GM20431 (cell line): ENCODE measurements around the gene CTNNA1.

Experiments
- in situ Hi-C: fragments of 300-500 bp; cut with MseI, MboI; formaldehyde crosslinking; loops from one replicate; pipeline ENCODE4 v1.15.0; 2020; ENCODE audit warnings: low sequenced_read_pairs; ENCODE audit not compliant: unreplicated experiment

The CTNNA1 gene

DNA sequence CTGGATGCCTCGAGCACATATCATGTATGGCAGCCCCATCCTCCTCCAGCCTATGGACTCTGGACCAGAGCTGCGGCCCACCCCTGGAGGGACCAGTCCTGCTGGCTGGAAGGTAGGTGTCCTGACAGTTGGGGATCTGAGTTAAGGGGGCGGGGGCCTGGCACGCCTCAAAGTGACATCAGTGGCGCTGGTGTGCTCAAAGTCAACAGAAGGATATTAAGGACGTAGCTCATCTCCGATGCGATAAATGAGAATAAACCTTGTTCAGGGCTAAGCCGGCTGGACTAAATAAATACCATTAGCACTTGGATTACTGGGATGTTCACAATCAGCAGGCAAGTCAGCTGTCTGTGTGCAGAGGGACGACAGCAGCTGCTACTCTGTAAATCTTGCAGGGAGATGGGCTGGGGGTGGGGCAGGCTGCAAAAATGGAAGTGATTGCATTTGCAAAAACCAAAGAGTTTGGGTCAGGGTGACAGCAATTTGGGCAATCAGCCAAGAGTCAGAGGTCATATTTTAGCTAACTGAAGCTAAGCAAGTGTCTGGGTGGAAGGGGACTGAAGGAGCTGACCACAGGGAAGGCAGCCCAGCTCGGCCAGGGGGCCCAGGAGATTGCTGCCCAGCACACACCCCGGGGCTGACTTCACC lies 201.9 kb downstream of the CTNNA1 start:
- in situ Hi-C loops: no loop called here

DNA sequence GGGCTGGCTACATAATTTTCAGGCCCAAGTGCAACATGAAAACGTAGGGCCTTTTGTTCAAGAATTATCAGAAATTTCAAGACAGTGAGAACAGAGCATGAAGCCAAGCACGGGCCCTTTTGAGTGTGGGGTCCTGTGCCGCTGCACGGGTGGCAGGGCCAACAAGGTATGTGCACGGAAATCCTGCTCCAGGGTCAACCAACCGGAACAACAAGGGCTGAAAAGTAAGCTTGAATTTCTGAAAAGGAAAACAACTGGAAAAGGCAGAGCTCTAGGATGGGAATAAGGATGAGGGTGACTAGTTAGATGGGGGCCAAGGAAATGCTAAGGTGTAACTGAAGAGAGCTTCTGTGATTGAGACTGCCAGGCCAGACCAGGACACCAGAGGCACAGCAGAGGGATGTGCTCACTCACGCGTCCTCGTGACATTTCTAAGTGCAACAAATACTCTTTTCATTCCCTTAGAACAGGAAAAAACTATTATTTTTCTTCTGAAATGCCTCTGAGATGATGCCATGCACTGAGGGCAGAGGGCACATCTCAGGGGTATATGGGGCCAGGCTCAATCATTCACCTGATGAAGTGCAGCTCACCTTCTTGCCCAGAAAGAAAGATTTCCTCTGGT lies 202.6 kb downstream of the CTNNA1 start:
- in situ Hi-C loops: no loop called here

DNA sequence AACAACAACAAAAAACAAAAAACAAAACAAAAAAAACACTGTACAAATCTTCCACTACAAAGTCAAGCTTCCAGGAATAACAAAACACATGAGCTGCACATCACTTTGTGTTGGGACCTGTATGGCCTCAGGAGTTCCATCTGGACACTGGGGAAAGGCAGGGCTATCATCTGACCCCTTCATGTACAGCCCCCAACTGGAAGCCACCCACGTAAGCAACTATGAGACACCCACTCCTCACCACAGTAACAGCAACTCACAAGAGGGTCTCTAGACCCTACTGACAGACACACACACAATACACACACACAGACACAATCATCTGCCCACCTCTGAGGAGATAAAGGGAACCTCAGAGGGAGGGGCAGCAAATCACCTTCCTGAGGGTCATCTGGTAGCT lies 203.6 kb downstream of the CTNNA1 start:
- in situ Hi-C loops: no loop called here

DNA sequence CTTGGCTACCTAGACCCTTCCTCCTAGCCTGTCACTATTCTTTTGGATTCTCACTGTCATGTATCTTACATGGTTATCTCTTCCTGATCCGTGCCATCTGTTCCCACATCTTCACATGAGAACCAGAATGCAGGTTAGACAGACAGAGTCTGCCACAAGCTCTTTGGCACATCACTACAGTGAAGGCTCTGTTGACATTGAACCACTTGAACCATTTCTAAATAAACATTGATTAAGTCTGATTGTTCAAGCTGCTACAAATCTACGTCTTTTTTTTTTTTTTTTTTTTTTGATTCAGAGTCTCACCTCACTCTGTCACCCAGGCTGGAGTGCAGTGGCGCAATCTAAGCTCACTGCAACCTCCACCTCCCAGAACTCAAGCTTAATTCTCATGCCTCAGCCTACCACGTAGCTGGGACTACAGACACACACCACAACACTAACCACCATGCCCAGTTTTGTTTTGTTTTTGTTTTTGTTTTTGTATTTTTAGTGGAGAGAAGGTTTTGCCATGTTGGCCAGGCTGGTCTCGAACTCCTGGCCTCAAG lies 207.0 kb downstream of the CTNNA1 start:
- in situ Hi-C loops: no loop called here

DNA sequence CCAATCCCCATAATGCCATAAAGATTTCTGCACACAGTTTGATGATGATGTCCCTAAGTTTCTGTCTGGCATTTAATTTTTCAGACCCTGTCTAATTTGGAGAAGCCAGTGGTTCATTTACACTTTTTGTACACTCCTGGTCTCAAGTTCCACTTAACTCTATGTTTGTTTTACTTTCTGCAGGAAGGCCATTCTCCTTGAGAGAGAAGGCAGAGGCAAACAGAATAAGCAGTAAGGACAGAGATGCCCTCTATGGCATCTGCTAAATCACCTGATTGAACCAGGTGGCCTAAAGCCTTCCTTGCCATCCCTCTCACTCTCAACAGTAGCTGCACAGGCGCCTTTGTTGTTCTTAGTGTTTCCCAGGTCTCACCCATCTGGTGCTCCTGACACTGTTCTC lies 208.0 kb downstream of the CTNNA1 start:
- in situ Hi-C loops: no loop called here

DNA sequence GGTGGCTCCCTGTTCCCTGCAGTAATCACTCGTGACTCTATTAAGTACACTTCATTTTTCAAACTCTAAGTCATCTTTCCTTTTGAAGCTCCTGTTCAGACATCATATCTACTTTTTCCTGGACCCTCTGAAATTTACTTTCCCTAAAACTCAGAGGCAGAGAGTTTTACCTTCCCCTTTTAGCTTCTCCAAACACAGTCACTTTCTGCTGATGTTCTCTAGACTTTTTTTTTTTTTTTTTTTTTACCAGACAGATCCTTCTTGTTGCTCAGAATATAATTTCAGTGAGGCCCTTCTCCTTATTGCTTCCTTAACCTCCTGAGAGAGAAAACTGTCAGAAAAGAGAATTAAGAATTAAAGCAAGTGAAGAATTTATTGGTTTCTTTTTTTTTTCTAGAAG lies 208.5 kb downstream of the CTNNA1 start:
- in situ Hi-C loops: no loop called here

DNA sequence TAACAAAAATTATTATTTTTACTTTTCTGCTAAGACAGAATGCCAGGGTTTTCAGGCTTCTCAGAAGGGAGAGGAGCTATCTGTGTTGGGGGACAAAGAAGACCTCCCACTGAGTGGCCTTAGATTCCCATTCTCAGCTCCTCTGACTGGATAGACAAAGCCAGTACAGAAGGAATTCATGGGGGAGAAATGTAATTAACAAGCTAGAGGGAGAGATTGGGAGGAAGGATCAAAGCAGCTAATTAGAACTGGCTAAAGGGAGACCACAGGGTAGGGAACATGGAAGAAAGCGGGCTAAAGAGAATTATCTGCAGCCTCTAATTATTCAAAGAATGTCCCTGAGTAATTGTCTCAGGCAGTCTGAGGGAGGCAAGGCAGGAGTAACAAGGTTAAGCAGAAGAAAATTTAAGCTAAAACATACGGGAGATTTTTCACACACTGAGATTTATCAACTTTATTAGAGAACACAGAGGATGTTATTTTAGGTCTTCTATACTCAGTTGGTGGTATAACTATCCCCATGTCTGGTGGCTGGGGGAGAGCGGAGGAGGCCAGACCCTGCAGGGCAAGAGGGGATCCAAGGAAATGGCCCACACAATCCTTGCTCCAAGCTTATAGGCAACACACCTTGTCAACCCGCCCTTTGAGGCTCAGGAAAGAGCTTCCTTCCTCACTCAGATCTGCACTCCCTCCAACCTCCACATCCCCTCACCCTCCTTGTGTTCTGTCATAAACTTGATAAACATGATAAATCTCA lies 209.6 kb downstream of the CTNNA1 start:
- in situ Hi-C loops: no loop called here

DNA sequence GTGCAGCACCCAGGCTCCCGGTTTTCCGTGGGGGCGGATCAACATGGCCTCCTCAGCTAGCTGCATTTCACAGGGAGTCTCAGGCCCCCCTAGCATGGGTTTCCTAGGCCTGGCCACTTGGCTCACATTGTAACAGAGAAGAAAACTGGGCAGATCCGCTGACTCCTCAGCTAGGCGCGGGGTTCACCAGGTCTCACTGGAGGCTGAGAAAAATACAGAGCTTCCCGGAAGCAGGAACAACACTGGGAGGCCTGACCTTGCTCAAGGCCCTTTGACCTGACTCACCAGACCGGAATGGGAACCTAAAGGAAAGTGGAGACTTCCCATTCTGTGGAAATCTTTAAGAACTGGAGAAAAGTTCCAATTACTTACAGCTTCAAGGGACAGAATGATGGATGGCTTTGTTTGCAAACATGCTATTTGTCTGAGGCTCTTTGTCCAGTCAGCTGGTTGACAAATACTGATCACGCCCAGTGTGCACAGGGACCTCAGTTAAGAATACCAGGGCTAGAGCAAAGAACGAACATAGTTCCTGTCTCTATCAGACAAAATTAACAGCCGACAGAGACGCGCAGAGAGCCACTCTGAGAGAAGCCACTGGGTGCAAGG lies 210.6 kb downstream of the CTNNA1 start:
- in situ Hi-C loops: no loop called here

DNA sequence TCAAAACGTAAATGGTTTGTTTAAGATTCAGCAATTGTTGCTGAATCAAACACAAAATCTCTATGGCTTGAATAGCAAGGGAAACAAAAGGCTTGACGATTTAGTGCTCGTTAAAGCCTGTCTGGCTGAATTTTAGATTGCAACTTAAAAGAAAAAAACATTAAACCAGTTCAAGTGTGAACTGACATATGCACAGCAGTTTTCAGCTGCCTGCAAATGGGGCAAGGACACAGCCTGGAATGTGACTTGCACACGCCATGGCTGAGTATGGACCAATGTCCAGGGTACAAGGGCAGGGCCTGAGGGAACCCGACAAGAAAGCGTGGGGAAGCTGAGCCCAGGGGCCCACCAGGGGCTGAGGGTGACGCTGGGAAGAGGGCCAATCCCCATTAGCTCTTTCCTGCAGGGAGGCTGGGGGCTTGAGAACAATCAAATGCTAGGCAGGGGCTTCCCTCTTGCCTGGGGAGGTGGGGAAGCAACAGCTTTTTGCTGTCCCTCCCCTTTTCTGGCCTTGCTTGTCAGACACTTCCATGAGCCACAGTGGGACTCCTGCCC lies 211.5 kb downstream of the CTNNA1 start:
- in situ Hi-C loops: no loop called here

DNA sequence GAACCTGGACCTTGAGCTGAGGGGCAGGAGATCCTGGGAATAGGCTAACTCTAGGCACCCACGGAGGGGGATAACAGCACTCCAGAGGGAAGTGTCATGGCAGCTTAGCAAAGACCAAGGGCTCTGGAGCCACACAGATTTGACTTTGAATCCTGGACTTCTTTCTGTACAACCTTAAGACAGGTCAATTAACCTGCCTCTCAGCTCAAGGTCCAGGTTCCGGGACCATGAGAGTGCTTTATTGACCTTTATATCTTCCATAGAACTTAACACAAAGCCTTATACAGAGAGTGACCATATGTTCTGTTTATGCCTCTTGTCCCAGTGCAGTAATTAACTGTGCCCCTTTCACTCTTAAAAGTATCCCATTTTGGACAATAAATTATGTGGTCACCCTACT lies 212.4 kb downstream of the CTNNA1 start:
- in situ Hi-C loops: no loop called here

DNA sequence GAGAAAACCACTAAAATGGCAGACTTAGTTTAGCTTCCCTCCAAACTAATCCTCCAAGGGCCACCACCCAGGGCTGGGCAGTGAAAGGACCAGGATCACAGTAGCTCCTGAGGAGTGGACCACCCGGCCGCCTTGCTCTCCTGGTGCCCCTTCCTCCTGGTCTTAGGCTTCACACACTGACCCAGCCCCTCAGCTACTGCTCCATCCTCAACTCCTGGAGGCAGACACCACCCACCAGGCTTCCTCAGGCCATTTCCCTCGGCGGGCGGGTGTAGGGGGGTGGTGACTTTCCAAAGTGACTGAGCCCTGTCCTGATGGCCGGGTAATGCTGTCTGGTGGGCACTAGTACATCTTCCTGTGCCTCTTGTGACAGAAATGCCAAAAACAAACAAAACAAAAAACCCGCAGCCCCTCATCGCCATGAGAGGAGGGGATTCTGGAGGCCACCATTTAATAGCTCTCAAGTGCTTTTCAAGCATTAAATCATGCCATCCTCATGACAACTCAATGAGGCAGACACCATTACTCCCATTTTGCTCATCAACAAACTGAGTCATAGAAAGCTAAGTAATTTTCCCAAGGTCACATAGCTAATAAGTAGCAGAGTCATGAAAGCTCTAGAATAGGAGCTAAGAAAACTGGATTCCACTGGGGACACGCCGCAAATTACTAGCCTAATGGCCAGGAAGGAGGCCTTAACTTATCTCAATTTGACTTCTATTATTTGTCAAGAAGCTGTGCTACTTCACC lies 213.2 kb downstream of the CTNNA1 start:
- in situ Hi-C loops: no loop called here

DNA sequence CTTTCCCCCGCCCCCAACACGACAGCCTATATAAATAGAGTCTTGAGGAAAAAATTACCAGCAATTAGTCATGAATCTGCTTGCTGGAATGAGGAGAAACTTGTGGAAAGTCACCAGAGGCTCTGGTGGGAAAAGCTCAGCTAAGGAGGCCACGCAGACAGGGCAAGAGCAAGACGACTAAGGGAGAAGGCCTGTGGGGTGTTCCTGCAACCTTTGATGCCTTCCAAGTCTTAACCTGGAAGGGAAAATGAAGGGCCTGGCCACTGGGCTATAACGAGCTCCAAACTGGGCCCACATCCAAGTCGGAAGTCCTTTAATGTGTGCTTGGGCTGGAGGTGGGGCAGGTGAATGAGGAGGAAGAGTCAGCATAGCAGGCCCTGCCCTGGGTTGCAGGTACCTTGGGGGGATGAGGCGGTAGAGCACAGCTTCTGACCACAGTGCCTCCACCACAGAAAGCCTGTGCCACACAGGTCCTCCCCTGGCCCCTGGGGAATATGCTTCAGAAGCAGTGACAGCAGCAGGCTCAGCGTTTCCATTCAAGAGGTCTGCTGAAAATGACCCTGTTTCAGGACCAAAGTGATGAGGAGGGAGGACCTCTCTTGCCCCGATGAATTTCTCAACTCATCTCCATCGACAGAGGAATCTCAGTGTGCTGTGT lies 214.7 kb downstream of the CTNNA1 start:
- in situ Hi-C loops: no loop called here

DNA sequence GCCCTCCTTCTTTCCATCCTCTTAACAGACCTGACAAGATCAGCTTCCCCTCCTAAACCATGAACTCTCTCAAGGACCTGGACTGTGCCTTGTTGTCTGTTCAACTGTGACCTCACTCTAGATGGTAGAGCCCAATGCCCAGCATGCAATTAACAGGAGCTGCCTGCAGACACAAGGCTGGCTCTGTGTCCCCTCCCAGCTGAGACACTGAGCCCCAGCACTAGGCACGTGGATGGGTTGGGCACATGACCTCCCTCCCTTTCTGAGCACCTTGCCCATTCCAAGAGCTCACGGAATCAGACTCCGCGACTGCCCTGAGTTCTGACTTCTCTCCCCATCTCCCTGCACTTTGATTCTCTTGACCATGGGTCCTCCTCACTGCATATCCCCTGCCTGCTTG lies 215.4 kb downstream of the CTNNA1 start:
- in situ Hi-C loops: no loop called here

DNA sequence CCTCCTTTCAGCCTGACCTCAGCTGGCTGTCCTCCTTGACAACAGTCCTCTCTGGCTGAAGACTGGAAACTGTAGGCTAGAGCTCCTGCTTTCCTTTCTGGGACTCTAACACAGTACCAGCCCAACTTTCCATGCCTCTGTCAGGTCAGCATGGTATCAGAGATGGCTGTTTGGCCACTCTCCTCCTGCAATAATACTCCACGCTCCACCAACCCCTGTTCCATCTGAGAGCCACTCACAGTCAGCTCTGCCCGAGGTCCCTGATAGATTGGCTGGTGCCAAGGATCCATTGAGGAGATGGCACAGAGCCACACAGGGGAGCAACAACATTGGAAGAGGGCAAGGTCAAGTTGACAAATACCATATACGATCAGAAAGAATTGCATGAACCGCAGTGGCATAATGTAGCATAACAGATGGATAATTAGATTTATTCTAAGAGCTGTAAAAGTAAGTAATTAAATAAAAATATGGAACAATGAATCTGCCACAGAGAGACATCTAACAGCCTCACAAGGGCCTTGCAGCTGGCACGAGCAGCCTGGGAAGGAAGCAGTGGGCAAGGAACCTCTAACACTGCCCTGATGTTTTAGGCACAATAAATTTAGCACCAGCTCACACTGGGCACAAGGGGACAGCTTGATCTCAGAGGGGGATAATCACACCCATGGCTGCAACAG lies 216.2 kb downstream of the CTNNA1 start:
- in situ Hi-C loops: no loop called here

DNA sequence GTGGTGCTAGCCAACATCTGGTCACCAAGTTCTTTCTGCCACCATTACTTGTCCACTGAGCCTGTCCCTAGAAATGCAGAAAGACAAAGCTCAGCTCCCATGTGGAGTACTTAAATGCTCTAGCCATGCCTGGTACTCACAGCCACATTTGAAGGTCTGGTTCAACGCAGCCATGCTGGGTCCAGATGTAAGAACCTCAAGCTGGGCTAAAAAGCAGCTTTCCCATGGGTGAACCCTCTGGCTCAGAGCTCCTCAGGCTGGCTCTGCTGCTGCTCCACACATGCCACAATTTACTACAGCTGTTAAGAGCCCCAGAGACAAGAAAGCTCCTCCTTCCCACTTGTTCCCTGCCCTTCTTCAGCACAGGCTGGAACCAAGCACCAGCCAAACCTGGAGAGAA lies 219.0 kb downstream of the CTNNA1 start:
- in situ Hi-C loops: no loop called here

DNA sequence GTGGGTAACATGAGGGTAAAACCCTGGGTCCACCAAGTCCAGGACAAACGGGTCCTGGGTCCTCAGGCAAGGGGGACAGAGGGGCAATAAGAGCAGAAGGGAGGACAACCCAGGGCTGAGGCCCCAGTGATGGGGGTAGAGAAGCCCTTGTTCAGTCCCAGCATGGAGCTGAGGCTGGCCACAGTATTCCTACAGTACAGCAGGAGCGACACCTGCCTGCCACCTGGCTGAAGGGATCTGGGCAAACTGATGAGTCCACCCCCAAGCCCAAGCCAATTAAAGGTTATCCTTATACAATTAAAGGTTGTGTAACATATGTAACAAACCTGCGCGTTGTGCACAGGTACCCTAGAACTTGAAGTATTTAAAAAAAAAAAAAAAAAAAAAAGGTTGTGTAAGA lies 219.6 kb downstream of the CTNNA1 start:
- in situ Hi-C loops: no loop called here

DNA sequence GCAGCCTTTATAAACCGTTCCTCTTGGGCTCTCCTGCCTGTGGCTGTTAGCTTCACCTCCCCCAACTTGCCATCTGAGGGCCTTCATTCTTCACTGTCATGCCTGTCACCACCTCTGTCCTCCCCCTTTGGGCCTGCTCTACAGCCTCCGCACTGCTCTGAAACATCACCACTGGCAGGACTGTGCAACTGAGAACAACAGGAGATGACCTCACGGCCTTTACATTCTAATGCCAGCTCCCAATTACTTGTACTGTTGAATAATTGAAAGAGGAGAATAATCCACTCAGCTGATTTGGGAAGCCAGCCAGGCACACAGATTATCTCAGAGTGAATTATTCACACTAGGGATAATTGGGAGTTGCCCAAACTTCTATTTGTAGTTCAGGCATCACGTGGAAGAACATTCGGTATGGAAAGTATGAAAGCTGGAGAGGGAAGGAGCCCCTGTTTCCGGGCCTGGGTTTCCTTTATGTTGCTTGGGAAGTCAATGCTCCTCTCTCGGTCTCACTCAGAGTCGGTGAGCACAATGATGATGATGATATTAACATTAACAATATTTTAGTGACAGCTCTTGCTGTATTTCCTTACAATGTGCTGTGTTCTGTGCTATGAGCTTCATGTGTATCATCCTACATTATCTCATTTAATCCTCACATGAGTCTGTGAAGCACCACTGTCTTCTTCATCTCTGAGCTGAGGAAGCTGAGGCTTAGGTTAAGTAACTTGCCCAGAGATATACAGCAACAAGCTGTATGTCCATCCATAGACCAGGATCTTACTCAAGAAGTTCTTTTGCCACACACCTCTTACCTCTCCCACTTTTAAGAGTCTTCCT lies 221.2 kb downstream of the CTNNA1 start:
- in situ Hi-C loops: no loop called here
